ENCODE measurements around the gene YAF2.
"Not testable (repeated sequence)": the region's sequence is repeated elsewhere in the genome, so short reads cannot be mapped to it uniquely, and the experiment has no call there.

- TF ChIP-seq POLR2AphosphoS5 (IDR thresholded peaks at IDR 0.05; ENCODE audit: low read depth, low read length); CTCF (IDR thresholded peaks at IDR 0.05); SIN3A (IDR thresholded peaks at IDR 0.05; ENCODE audit: borderline replicate concordance, insufficient read depth, low read depth, low read length): not testable (repeated sequence)
Measured at GRCh38 chr12:42249033-42249432, 11.0 kb upstream of the YAF2 start.

Measured in Panc1 (cell line).